ENCODE measurements around the gene ARFRP1.
"Not testable (repeated sequence)": the region's sequence is repeated elsewhere in the genome, so short reads cannot be mapped to it uniquely, and the experiment has no call there.

The ARFRP1 gene

GRCh38 chr20:63734111-63734945 is 26.6 kb upstream of the ARFRP1 start:
- no peak for DNase-seq (ENCODE audit: low read depth, low spot score)
- Histone ChIP-seq H3K27me3 (ENCODE audit: insufficient read depth, insufficient read length) (no peaks in the 10 kb centered on the region), H3K4me3 (ENCODE audit: insufficient read length, low read depth) (no peak overlapping the region), H3K4me1 (ENCODE audit: insufficient read depth, insufficient read length) (peaks cover 12% of the 10 kb centered on the region), H3K9me3 (ENCODE audit: insufficient read depth, low read length) (no peaks in the 10 kb centered on the region), H3K36me3 (ENCODE audit: insufficient read depth, insufficient read length, low read length) (peaks cover 79% of the 10 kb centered on the region), H3K9ac (ENCODE audit: insufficient read length, low read depth) (no peak overlapping the region)
- TF ChIP-seq SUZ12 (IDR thresholded peaks at IDR 0.05; ENCODE audit: extremely low read depth, insufficient read depth, insufficient read length) (no peak), YY1 (IDR thresholded peaks at IDR 0.05; ENCODE audit: insufficient read depth, insufficient read length) (no peak), ZNF274 (IDR thresholded peaks at IDR 0.05; ENCODE audit: low read depth, low read length) (no peak)

GRCh38 chr20:63733579-63734081 is 25.9 kb upstream of the ARFRP1 start:
- Histone ChIP-seq H3K4me1 (ENCODE audit: insufficient read depth, insufficient read length) (peaks cover 9% of the 10 kb centered on the region), H3K36me3 (ENCODE audit: insufficient read depth, insufficient read length, low read length) (peaks cover 79% of the 10 kb centered on the region), H3K9ac (ENCODE audit: insufficient read length, low read depth) (no peak overlapping the region), H3K9me3 (ENCODE audit: insufficient read depth, low read length) (no peaks in the 10 kb centered on the region), H3K4me3 (ENCODE audit: insufficient read length, low read depth) (no peak overlapping the region), H3K27me3 (ENCODE audit: insufficient read depth, insufficient read length) (no peaks in the 10 kb centered on the region)
- TF ChIP-seq YY1 (IDR thresholded peaks at IDR 0.05; ENCODE audit: insufficient read depth, insufficient read length), result no peak
- TF ChIP-seq SUZ12 (IDR thresholded peaks at IDR 0.05; ENCODE audit: extremely low read depth, insufficient read depth, insufficient read length), result no peak
- no peak for TF ChIP-seq ZNF274 (IDR thresholded peaks at IDR 0.05; ENCODE audit: low read depth, low read length)
- no peak for DNase-seq (ENCODE audit: low read depth, low spot score)

GRCh38 chr20:63733117-63733516 is 25.3 kb upstream of the ARFRP1 start:
- peaks cover 74% of the 10 kb centered on the region for H3K36me3 ChIP-seq (ENCODE audit: insufficient read depth, insufficient read length, low read length)
- H3K4me3 ChIP-seq (ENCODE audit: insufficient read length, low read depth), result no peak overlapping the region
- no peak overlapping the region for H3K9ac ChIP-seq (ENCODE audit: insufficient read length, low read depth)
- no peak for DNase-seq (ENCODE audit: low read depth, low spot score)
- H3K4me1 ChIP-seq (ENCODE audit: insufficient read depth, insufficient read length), result peaks cover 4% of the 10 kb centered on the region
- H3K9me3 ChIP-seq (ENCODE audit: insufficient read depth, low read length), result no peaks in the 10 kb centered on the region
- no peaks in the 10 kb centered on the region for H3K27me3 ChIP-seq (ENCODE audit: insufficient read depth, insufficient read length)
- TF ChIP-seq ZNF274 (IDR thresholded peaks at IDR 0.05; ENCODE audit: low read depth, low read length), result no peak
- TF ChIP-seq SUZ12 (IDR thresholded peaks at IDR 0.05; ENCODE audit: extremely low read depth, insufficient read depth, insufficient read length), result no peak
- no peak for TF ChIP-seq YY1 (IDR thresholded peaks at IDR 0.05; ENCODE audit: insufficient read depth, insufficient read length)

DNA sequence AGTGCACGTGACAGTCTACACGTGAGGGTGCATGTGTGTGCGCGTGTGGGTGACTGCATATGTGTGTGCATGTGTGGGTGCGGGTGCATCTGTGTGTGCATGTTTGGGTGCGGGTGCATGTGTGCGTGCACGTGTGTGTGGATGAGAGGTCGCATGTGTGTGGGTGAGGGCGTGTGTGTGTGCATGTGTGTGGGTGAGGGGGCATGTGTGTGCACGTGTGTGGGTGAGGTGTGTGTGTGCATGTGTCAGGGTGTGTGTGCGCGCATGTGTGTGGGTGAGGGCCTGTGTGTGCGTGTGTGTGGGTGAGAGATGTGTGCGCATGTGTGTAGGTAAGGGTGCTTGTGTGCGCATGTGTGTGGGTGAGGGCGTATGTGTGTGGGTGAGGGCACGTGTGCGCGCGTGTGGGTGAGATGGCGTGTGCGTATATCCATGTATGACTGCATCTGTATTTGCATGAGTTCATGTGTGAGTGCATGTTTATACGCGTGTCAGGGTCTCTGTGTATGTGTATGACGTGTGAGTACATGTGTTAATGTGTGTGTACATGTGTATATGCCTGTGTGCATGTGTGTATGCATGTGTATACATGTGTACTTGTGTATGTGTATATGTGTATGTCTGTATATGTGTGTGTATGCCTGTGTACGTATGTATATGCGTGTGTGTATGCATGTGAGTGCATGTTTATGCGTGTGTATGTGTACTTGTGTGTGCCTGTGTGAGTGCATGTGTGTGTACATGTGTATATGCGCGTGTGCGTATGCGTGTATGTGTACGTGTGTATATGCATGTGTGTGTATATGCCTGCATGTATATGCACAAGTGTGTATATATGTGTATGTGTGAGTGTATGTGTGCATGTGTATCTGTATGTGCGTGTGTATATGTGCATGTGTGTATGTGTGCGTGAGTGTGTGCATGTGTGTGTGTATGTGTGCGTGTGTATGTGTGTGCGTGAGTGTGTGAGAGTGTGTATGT is 24.6 kb upstream of the ARFRP1 start:
- Histone ChIP-seq H3K9ac (ENCODE audit: insufficient read length, low read depth) (no peak overlapping the region), H3K4me3 (ENCODE audit: insufficient read length, low read depth) (no peak overlapping the region), H3K36me3 (ENCODE audit: insufficient read depth, insufficient read length, low read length) (peaks cover 72% of the 10 kb centered on the region), H3K4me1 (ENCODE audit: insufficient read depth, insufficient read length) (peaks cover 4% of the 10 kb centered on the region), H3K27me3 (ENCODE audit: insufficient read depth, insufficient read length) (no peaks in the 10 kb centered on the region), H3K9me3 (ENCODE audit: insufficient read depth, low read length) (no peaks in the 10 kb centered on the region)
- DNase-seq (ENCODE audit: low read depth, low spot score), result no peak
- TF ChIP-seq ZNF274 (IDR thresholded peaks at IDR 0.05; ENCODE audit: low read depth, low read length), result no peak
- no peak for TF ChIP-seq SUZ12 (IDR thresholded peaks at IDR 0.05; ENCODE audit: extremely low read depth, insufficient read depth, insufficient read length)
- no peak for TF ChIP-seq YY1 (IDR thresholded peaks at IDR 0.05; ENCODE audit: insufficient read depth, insufficient read length)

DNA sequence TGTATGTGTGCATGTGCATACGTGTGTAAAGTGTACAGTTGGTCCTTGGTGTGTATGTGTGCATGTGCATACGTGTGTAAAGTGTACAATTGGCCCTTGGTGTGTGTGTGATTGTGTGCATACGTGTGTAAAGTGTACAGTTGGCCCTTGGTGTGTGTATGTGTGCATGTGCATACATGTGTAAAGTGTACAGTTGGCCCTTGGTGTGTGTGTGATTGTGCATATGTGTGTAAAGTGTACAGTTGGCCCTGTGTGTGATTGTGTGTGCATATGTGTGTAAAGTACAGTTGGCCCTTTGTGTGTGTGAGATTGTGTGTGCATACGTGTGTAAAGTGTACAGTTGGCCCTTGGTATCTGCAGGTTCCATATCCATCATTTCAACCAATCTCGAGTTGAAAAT is 23.6 kb upstream of the ARFRP1 start:
- Histone ChIP-seq H3K27me3 (ENCODE audit: insufficient read depth, insufficient read length) (no peaks in the 10 kb centered on the region), H3K9me3 (ENCODE audit: insufficient read depth, low read length) (no peaks in the 10 kb centered on the region), H3K4me1 (ENCODE audit: insufficient read depth, insufficient read length) (no peaks in the 10 kb centered on the region), H3K9ac (ENCODE audit: insufficient read length, low read depth) (no peak overlapping the region), H3K36me3 (ENCODE audit: insufficient read depth, insufficient read length, low read length) (peaks cover 66% of the 10 kb centered on the region), H3K4me3 (ENCODE audit: insufficient read length, low read depth) (no peak overlapping the region)
- TF ChIP-seq YY1 (IDR thresholded peaks at IDR 0.05; ENCODE audit: insufficient read depth, insufficient read length) (no peak), ZNF274 (IDR thresholded peaks at IDR 0.05; ENCODE audit: low read depth, low read length) (no peak), SUZ12 (IDR thresholded peaks at IDR 0.05; ENCODE audit: extremely low read depth, insufficient read depth, insufficient read length) (no peak)
- no peak for DNase-seq (ENCODE audit: low read depth, low spot score)

DNA sequence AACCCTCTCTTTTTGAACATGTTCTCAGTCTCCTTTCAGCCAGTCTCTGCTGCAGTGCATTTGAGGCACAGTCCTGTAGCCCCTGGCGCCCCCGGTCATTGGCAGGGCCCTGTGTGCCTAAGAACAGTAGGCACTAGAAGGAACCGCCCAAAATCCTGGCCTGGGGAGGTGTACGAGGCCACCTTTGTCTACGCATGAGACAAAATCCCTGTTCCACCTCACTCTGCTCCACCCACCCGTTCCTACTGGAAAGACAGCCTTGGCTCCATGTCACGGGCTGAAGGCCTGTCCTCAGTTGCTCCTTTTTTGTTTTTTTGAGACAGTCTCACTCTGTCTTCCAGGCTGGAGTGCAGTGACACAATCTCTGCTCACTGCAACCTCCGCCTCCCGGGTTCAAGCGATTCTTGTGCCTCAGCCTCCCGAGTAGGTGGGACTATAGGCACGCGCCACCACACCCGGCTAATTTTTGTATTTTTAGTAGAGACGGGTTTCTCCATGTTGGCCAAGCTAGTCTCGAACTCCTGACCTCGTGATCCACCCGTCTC is 22.5 kb upstream of the ARFRP1 start:
- not testable (repeated sequence) for H3K9ac ChIP-seq (ENCODE audit: insufficient read length, low read depth); H3K4me3 ChIP-seq (ENCODE audit: insufficient read length, low read depth); DNase-seq (ENCODE audit: low read depth, low spot score); H3K27me3 ChIP-seq (ENCODE audit: insufficient read depth, insufficient read length); H3K9me3 ChIP-seq (ENCODE audit: insufficient read depth, low read length); H3K4me1 ChIP-seq (ENCODE audit: insufficient read depth, insufficient read length)
- peaks cover 59% of the 10 kb centered on the region for H3K36me3 ChIP-seq (ENCODE audit: insufficient read depth, insufficient read length, low read length)

DNA sequence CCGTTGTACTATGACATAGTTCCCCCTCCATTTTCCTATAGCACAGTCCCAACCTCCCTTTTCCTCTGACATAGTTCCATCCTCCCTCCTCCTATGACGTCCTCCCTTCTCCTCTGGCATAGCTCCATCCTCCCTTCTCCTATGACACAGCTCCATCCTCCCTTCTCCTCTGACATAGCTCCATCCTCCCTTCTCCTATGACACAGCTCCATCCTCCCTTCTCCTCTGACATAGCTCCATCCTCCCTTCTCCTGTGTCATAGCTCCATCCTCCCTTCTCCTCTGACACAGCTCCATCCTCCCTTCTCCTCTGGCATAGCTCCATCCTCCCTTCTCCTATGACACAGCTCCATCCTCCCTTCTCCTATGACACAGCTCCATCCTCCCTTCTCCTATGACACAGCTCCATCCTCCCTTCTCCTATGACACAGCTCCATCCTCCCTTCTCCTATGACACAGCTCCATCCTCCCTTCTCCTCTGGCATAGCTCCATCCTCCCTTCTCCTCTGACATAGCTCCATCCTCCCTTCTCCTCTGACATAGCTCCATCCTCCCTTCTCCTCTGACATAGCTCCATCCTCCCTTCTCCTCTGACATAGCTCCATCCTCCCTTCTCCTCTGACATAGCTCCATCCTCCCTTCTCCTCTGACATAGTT is 15.3 kb upstream of the ARFRP1 start:
- not testable (repeated sequence) for DNase-seq (ENCODE audit: low read depth, low spot score); H3K9ac ChIP-seq (ENCODE audit: insufficient read length, low read depth)
- H3K36me3 ChIP-seq (ENCODE audit: insufficient read depth, insufficient read length, low read length), result peaks cover 43% of the 10 kb centered on the region

More for the DNA sequence above, 15.3 kb upstream of the ARFRP1 start:
- not testable (repeated sequence) for H3K4me1 ChIP-seq (ENCODE audit: insufficient read depth, insufficient read length); H3K4me3 ChIP-seq (ENCODE audit: insufficient read length, low read depth); H3K27me3 ChIP-seq (ENCODE audit: insufficient read depth, insufficient read length)
- H3K9me3 ChIP-seq (ENCODE audit: insufficient read depth, low read length), result peaks cover 16% of the 10 kb centered on the region
